ENCODE measurements around the gene C19orf38. TPM values are rescaled to one million over a fixed set of nuclear protein-coding genes. Genes with fewer than 3 reads are reported as not detected.
A peak's percentile ranks its signal among the peaks of the same experiment; 100 is the strongest.

C19orf38 gene
- total and polyA plus RNA-seq, 2 experiments from 2014 or later, result 0.45 TPM; not detected in 1

GRCh38 chr19:10895363-10895762, 47.1 kb downstream of the C19orf38 start:
- H3F3A ChIP-seq (replicated peaks; ENCODE audit: low read depth), result peaks cover 20% of the 10 kb centered on the region; the same call in 1 of the 2 replicates
- ATAC-seq (no peak), DNase-seq (ENCODE audit: low spot score) (no peak)
- peaks cover 8% of the 10 kb centered on the region for H4K20me1 ChIP-seq (replicated peaks; ENCODE audit: insufficient read depth)
- no peak overlapping the region for H3K4me3 ChIP-seq
- H3K27ac ChIP-seq (ENCODE audit: low read depth), result peak overlapping the region; percentile 74; the same call in 1 of the 2 replicates
- Mint-ChIP-seq H3K27ac (no peak overlapping the region), H3K4me3 (no peak overlapping the region), H3K27me3 (ENCODE audit: insufficient read depth, low read depth, poor library complexity) (peaks cover 17% of the 10 kb centered on the region), H3K4me1 (peaks cover 50% of the 10 kb centered on the region), H3K36me3 (ENCODE audit: low read depth) (peaks cover 4% of the 10 kb centered on the region; the same call in 1 of the 3 replicates), H3K9me3 (no peaks in the 10 kb centered on the region)
- H3K36me3 ChIP-seq (ENCODE audit: insufficient read depth), result no peaks in the 10 kb centered on the region
- H2AFZ ChIP-seq, result no peak overlapping the region
- TF ChIP-seq ZNF462 (CRISPR knock-in tag; IDR thresholded peaks at IDR 0.05) (no peak), NANOG (IDR thresholded peaks at IDR 0.05; ENCODE audit: borderline replicate concordance) (no peak), EZH2phosphoT487 (IDR thresholded peaks at IDR 0.05; ENCODE audit: unreplicated experiment) (no peak), CTCF (conservative IDR thresholded peaks at IDR 0.05; ENCODE audit: low read depth in 2 of 2) (no peak), POLR2AphosphoS5 (IDR thresholded peaks at IDR 0.05; ENCODE audit: low read depth) (no peak), CREB1 (CRISPR knock-in tag; IDR thresholded peaks at IDR 0.05; ENCODE audit: low read depth) (no peak), JUNB (IDR thresholded peaks at IDR 0.05; ENCODE audit: unreplicated experiment) (no peak), ZNF114 (CRISPR knock-in tag; IDR thresholded peaks at IDR 0.05) (no peak), ETS1 (IDR thresholded peaks at IDR 0.05) (no peak)
- 0 out of 2 replicates have a peak overlapping the region, but pooled peaks have one; percentile 20 for H3K4me2 ChIP-seq
- H3K27me3 ChIP-seq (ENCODE audit: insufficient read depth), result no peaks in the 10 kb centered on the region
- H3K4me1 ChIP-seq (ENCODE audit: insufficient read depth), result peaks cover 48% of the 10 kb centered on the region
- peaks cover 84% of the 10 kb centered on the region for H3K79me2 ChIP-seq (replicated peaks; ENCODE audit: insufficient read depth)
- no peaks in the 10 kb centered on the region for H3K9me2 ChIP-seq (ENCODE audit: insufficient read depth)
